ENCODE results near the gene PRG3.
A peak's percentile ranks its signal among the peaks of the same experiment; 100 is the strongest.

Gene PRG3

GRCh38 chr11:57426929-57427726 is 46.2 kb upstream of the PRG3 start, which contains the start of gene SLC43A3:
SLC43A3 (minus strand) TSS chr11:57427121; CDS start chr11:57426172, 949 bp downstream.
- Histone ChIP-seq H2AFZ (ENCODE audit: low read depth, low read length) (no peak within 1 kb of the TSS), H3K4me1 (ENCODE audit: low read length) (peaks cover 53% of the 10 kb centered on the region), H4K20me1 (ENCODE audit: insufficient read depth, low read length) (peaks cover 20% of the 10 kb centered on the region), H3K79me2 (ENCODE audit: low read length) (peaks cover 45% of the 10 kb centered on the region), H3K4me2 (ENCODE audit: low read length) (peak within 1 kb of the TSS; percentile 99), H3K9ac (ENCODE audit: low read length) (peak within 1 kb of the TSS; percentile 99), H3K4me3 (ENCODE audit: low read length) (peak within 1 kb of the TSS; percentile 85), H3K27ac (ENCODE audit: low read length) (peak within 1 kb of the TSS; percentile 94), H3K36me3 (replicated peaks; ENCODE audit: low read depth, low read length) (peaks cover 41% of the 10 kb centered on the region), H3K27me3 (ENCODE audit: low read depth, low read length) (no peaks in the 10 kb centered on the region), H3K9me3 (ENCODE audit: insufficient read depth, low read length) (no peaks in the 10 kb centered on the region)
- TF ChIP-seq CTCF (IDR thresholded peaks at IDR 0.05; ENCODE audit: low read depth, low read length) (no peak), EZH2phosphoT487 (IDR thresholded peaks at IDR 0.05; ENCODE audit: low read depth) (no peak)

- no peak overlapping the region for H2AFZ ChIP-seq (ENCODE audit: low read depth, low read length)
- H3K27me3 ChIP-seq (ENCODE audit: low read depth, low read length): no peaks in the 10 kb centered on the region
- H3K27ac ChIP-seq (ENCODE audit: low read length): peak overlapping the region; percentile 94
- no peak for TF ChIP-seq CTCF (IDR thresholded peaks at IDR 0.05; ENCODE audit: low read depth, low read length)
- peak overlapping the region; percentile 85 for H3K4me3 ChIP-seq (ENCODE audit: low read length)
- peaks cover 47% of the 10 kb centered on the region for H3K36me3 ChIP-seq (replicated peaks; ENCODE audit: low read depth, low read length)
- H3K79me2 ChIP-seq (ENCODE audit: low read length): peaks cover 51% of the 10 kb centered on the region
- H3K9ac ChIP-seq (ENCODE audit: low read length): peak overlapping the region; percentile 99
- H4K20me1 ChIP-seq (ENCODE audit: insufficient read depth, low read length): peaks cover 26% of the 10 kb centered on the region
- no peaks in the 10 kb centered on the region for H3K9me3 ChIP-seq (ENCODE audit: insufficient read depth, low read length)
- H3K4me2 ChIP-seq (ENCODE audit: low read length): peak overlapping the region; percentile 99
- peaks cover 56% of the 10 kb centered on the region for H3K4me1 ChIP-seq (ENCODE audit: low read length)
Observed at GRCh38 chr11:57426439-57426928, 45.5 kb upstream of the PRG3 start.

DNA sequence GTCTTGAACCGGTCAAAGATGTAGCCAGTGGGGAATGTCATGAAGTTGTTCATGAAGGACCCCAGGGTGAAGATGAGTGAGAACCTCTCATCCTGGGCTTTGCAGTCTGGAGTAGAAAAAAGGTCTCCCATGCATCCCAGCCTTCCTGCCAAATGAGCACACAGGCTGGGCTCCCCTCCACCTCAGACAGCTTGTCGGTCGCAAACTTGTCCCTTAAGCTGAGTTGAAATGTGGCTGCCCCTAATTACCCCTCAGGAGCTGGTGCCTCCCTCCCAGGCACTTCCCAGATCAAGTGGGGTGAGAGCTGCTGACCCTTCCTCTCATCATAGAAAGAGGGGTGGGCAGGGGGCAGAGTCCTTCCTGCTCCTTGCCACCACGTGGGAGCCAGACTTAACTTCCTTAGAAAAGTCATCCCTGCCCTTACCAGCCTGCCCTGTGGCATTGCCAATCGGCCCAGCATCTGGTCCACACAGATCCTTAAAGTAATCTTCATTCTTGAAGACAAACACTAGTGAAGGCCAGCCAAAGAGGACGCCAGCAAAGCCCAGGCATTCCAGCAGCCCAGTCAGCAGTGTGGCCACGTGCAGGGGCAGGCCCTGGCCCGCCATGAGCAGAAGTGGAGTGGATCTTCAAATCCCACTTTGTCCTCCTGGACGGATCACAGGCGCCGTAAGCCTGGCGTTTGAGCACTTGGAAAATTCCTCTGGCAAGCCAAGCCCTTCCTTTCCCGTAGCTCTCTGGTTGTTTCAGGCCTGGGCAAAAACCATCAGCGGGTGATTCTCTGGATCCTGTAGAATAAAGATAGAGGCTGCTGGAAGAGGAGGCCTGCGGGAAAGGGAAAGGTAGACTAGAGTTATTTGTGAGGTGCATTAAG is 44.9 kb upstream of the PRG3 start:
- H3K9ac ChIP-seq (ENCODE audit: low read length): peak overlapping the region; percentile 99
- H3K79me2 ChIP-seq (ENCODE audit: low read length): peaks cover 58% of the 10 kb centered on the region
- peak overlapping the region; percentile 94 for H3K27ac ChIP-seq (ENCODE audit: low read length)
- peaks cover 63% of the 10 kb centered on the region for H3K4me1 ChIP-seq (ENCODE audit: low read length)
- TF ChIP-seq EZH2phosphoT487 (IDR thresholded peaks at IDR 0.05; ENCODE audit: low read depth): no peak
- no peak for TF ChIP-seq CTCF (IDR thresholded peaks at IDR 0.05; ENCODE audit: low read depth, low read length)
- peak overlapping the region; percentile 99 for H3K4me2 ChIP-seq (ENCODE audit: low read length)
- H3K4me3 ChIP-seq (ENCODE audit: low read length): peak overlapping the region; percentile 85
- peaks cover 54% of the 10 kb centered on the region for H3K36me3 ChIP-seq (replicated peaks; ENCODE audit: low read depth, low read length)
- no peaks in the 10 kb centered on the region for H3K27me3 ChIP-seq (ENCODE audit: low read depth, low read length)
- H3K9me3 ChIP-seq (ENCODE audit: insufficient read depth, low read length): no peaks in the 10 kb centered on the region
- H4K20me1 ChIP-seq (ENCODE audit: insufficient read depth, low read length): peaks cover 33% of the 10 kb centered on the region
- H2AFZ ChIP-seq (ENCODE audit: low read depth, low read length): no peak overlapping the region
